BLaER1 (cell line): ENCODE results near the gene ATXN7L1.

Experiments used
- H3K27ac ChIP-seq: shearing (Covaris generic); formaldehyde crosslinking; 2 replicates; pipeline ENCODE4 v1.8.1; 2022
- H3K27me3 ChIP-seq: shearing (Covaris generic); formaldehyde crosslinking; 2 replicates; pipeline ENCODE4 v1.8.1; 2022
- H3K36me3 ChIP-seq: shearing (Covaris generic); formaldehyde crosslinking; 2 replicates; pipeline ENCODE4 v1.8.1; 2022
- H3K4me1 ChIP-seq: shearing (Covaris generic); formaldehyde crosslinking; 2 replicates; pipeline ENCODE4 v1.8.1; 2022
- H3K4me2 ChIP-seq: shearing (Covaris generic); formaldehyde crosslinking; 2 replicates; pipeline ENCODE4 v1.8.1; 2022
- H3K4me3 ChIP-seq: shearing (Covaris generic); formaldehyde crosslinking; 2 replicates; pipeline ENCODE4 v1.8.1; 2022
- H3K9ac ChIP-seq: shearing (Covaris generic); formaldehyde crosslinking; 2 replicates; pipeline ENCODE4 v1.8.1; 2022
- H3K9me3 ChIP-seq: shearing (Covaris generic); formaldehyde crosslinking; 2 replicates; pipeline ENCODE4 v1.8.1; 2022
- H4K20me1 ChIP-seq: shearing (Covaris generic); formaldehyde crosslinking; 2 replicates; pipeline ENCODE4 v1.8.1; 2022
- Cebpa-rat ChIP-seq: shearing (Covaris generic); IDR thresholded peaks from 2 replicates; pipeline ENCODE4 v1.8.1; 2022

Gene ATXN7L1

DNA sequence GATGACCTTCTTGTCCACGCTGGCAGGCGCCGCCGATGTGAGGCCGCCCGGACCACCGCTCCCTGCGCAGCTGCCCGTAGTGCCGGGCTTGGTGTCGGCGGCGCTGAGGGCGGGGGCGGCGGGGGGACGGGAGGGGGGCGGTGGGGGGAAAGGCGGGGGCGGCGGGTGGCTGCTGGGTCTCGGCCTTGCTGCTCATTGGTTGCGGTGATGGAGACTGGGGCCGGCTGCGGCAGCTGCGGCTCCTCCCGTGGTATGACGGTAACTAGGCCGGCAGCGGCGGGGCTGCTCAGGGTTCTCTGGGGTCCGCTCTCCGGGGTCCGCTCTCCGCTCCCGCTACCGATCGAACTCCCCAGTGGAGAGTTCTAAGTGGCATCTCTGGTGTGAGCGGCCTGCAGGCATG lies 293.3 kb downstream of the ATXN7L1 start:
- no peak overlapping the region for H3K4me2 ChIP-seq
- no peak overlapping the region for H3K4me3 ChIP-seq
- H3K27me3 ChIP-seq = no peaks in the 10 kb centered on the region
- H3K4me1 ChIP-seq = peaks cover 20% of the 10 kb centered on the region
- peaks cover 43% of the 10 kb centered on the region for H3K9me3 ChIP-seq
- H4K20me1 ChIP-seq = no peaks in the 10 kb centered on the region
- H3K27ac ChIP-seq = no peak overlapping the region
- no peaks in the 10 kb centered on the region for H3K36me3 ChIP-seq
- TF ChIP-seq Cebpa-rat = no peak
- H3K9ac ChIP-seq = no peak overlapping the region

DNA sequence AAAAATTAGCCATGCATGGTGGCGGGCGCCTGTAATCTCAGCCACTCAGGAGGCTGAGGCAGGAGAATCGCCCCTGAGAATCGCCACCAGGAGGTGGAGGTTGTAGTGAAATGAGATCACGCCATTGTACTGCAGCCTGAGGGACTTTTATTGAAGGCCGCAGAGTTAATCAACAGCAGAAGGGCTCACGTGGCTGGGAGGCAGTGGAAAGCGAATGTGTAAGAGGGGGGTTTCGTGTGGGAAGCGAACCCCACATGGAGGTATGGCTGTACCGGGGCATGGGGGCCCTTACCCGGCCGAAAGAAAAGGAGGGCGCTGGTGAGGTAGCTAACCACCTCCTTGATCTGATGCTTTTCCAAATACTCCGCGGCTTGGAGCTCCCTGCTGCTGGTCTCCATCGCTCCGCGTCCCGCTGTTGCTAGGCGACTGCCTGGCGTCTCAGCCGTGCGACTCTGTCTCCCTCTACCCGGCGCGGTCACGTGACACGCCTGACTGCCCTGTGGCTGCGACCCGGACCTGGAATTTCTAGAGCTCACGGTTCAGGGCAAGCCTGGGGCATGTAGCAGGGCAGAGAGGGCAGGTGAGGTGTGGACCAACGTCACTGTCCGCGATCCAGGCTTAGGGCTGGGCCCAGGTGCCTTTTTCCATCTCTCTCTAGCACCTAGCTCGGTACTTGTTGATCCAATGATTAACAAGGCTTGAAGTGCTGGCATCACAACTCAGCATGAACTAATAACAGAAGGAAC lies 295.2 kb downstream of the ATXN7L1 start, which contains the start of gene EFCAB10:
TSS of gene EFCAB10 (minus strand) at position 428 of the 746 bp plus-strand sequence. CDS start at position 398, 30 bp downstream.
- Histone ChIP-seq H3K9ac (no peak within 1 kb of the TSS), H3K4me1 (peaks cover 2% of the 10 kb centered on the region; the same call in 1 of the 2 replicates), H3K9me3 (peaks cover 43% of the 10 kb centered on the region), H3K27me3 (no peaks in the 10 kb centered on the region), H3K4me3 (no peak within 1 kb of the TSS), H3K4me2 (no peak within 1 kb of the TSS), H3K27ac (no peak within 1 kb of the TSS), H3K36me3 (no peaks in the 10 kb centered on the region), H4K20me1 (no peaks in the 10 kb centered on the region)
- TF ChIP-seq Cebpa-rat = no peak

DNA sequence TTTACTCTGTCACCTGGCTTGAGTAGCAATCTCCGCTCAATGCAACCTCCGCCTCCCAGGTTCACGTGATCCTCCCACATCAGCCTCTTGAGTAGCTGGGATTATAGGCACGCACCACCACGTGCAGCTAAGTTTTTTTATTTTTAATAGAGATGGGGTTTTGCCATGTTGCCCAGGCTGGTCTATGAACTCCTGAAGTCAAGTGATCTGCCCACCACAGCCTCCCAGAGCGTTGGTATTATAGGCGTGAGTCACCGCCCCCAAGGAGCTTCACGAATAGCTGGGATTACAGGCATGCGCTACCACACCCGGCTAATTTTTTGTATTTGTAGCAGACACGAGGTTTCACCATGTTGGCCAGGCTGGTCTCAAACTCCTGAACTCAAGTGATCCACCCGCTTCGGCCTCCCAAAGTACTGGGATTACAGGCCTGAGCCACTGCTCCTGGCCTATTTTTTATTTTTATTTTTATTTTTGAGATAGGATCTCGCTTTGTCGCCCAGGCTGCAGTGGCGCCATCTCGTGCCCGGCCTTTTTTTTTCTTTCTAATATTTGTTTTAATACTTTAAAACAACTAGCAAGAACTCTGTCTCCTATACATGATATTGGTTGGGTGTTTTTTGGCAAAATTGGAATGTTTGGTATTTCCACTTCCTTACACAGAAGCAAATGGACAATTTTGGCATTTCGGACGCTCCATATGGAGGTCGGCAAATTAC lies 296.2 kb downstream of the ATXN7L1 start:
- Histone ChIP-seq H3K4me3 (no peak overlapping the region), H3K4me2 (no peak overlapping the region), H4K20me1 (no peaks in the 10 kb centered on the region), H3K27me3 (no peaks in the 10 kb centered on the region), H3K9ac (no peak overlapping the region), H3K27ac (no peak overlapping the region), H3K36me3 (no peaks in the 10 kb centered on the region), H3K9me3 (peaks cover 42% of the 10 kb centered on the region), H3K4me1 (no peaks in the 10 kb centered on the region)
- no peak for TF ChIP-seq Cebpa-rat

- H3K4me3 ChIP-seq = no peak overlapping the region
- no peaks in the 10 kb centered on the region for H3K36me3 ChIP-seq
- peaks cover 30% of the 10 kb centered on the region for H3K9me3 ChIP-seq
- TF ChIP-seq Cebpa-rat = no peak
- no peak overlapping the region for H3K27ac ChIP-seq
- H4K20me1 ChIP-seq = no peaks in the 10 kb centered on the region
- H3K27me3 ChIP-seq = no peaks in the 10 kb centered on the region
- no peak overlapping the region for H3K4me2 ChIP-seq
- H3K9ac ChIP-seq = no peak overlapping the region
- no peaks in the 10 kb centered on the region for H3K4me1 ChIP-seq
Observed at GRCh38 chr7:105578496-105578895, 297.9 kb downstream of the ATXN7L1 start.

DNA sequence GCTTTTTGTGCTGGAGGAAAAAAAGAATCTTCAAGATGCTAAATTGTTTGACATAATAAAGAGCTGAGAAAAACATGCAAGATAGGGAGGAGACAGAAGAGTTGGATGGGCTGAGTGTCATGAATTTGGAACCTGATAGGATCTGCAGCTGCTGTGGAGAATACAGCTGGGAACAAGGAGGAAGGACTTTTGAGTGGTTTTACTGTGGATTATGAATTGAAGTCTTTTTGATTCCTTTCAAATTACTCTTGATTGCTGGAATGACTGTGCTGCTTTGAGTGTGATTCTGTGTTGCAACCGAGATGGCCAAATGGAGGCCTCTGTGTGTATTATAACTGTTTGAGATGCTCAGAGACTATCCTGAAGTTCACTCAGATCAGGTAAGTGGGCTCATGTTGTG lies 299.1 kb downstream of the ATXN7L1 start:
- H3K4me3 ChIP-seq = no peak overlapping the region
- 0 out of 2 replicates have a peak, but pooled peaks cover 4% of the 10 kb centered on the region for H3K36me3 ChIP-seq
- no peak for TF ChIP-seq Cebpa-rat
- no peaks in the 10 kb centered on the region for H3K27me3 ChIP-seq
- no peak overlapping the region for H3K9ac ChIP-seq
- H4K20me1 ChIP-seq = no peaks in the 10 kb centered on the region
- H3K4me2 ChIP-seq = no peak overlapping the region
- H3K27ac ChIP-seq = no peak overlapping the region
- peaks cover 18% of the 10 kb centered on the region for H3K9me3 ChIP-seq
- no peaks in the 10 kb centered on the region for H3K4me1 ChIP-seq

- no peak for TF ChIP-seq Cebpa-rat
- Histone ChIP-seq H3K9me3 (peaks cover 4% of the 10 kb centered on the region; the same call in 1 of the 2 replicates), H4K20me1 (no peaks in the 10 kb centered on the region), H3K4me2 (no peak overlapping the region), H3K4me3 (no peak overlapping the region), H3K36me3 (peaks cover 40% of the 10 kb centered on the region), H3K4me1 (no peaks in the 10 kb centered on the region), H3K27me3 (no peaks in the 10 kb centered on the region), H3K27ac (no peak overlapping the region), H3K9ac (no peak overlapping the region)
Observed at GRCh38 chr7:105571891-105572290, 304.5 kb downstream of the ATXN7L1 start.

DNA sequence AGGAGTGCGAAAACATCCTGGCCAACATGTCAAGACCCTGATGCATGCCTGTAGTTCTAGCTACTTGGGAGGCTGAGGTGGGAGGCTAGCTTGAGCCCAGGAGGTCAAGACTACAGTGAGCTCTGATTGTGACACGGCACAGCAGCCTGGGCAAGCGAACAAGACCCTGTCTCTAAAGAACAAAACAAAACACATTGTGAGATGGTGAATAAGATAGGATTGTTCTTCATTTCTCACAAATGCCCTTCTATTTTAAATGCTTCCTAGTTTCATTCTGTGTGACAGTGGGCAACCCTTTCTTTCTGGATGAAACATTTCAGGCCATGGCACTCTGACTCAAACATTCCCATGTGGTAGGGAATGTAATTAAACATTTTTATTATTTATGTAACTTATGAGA lies 308.6 kb downstream of the ATXN7L1 start:
- Histone ChIP-seq H3K9me3 (no peaks in the 10 kb centered on the region), H4K20me1 (no peaks in the 10 kb centered on the region), H3K9ac (no peak overlapping the region), H3K27me3 (no peaks in the 10 kb centered on the region), H3K4me1 (no peaks in the 10 kb centered on the region), H3K36me3 (peaks cover 77% of the 10 kb centered on the region), H3K4me2 (no peak overlapping the region), H3K4me3 (no peak overlapping the region), H3K27ac (no peak overlapping the region)
- TF ChIP-seq Cebpa-rat = no peak

GRCh38 chr7:105567024-105567423 lies 309.4 kb downstream of the ATXN7L1 start:
- Histone ChIP-seq H3K36me3 (peaks cover 80% of the 10 kb centered on the region), H3K9me3 (no peaks in the 10 kb centered on the region), H3K27me3 (no peaks in the 10 kb centered on the region), H3K4me2 (no peak overlapping the region), H3K4me1 (no peaks in the 10 kb centered on the region), H4K20me1 (no peaks in the 10 kb centered on the region), H3K27ac (no peak overlapping the region), H3K9ac (no peak overlapping the region), H3K4me3 (no peak overlapping the region)
- no peak for TF ChIP-seq Cebpa-rat

DNA sequence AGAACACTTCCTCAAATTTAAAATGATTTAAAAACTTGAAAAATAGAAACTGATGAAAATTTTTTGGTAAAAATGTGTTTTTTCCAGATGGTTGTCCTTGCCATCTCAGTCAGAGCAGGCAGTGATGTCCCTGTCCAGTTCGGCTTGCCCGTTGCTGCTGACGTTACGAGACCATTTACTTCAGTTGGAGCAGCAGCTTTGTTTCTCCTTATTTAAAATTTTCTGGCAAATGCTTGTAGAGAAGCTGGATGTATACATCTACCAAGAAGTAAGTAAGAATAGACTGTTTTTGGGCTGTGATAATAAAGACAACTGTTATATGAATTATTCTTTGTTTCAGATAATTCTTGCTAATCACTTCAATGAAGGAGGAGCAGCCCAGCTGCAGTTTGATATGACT lies 311.2 kb downstream of the ATXN7L1 start:
- Histone ChIP-seq H3K27ac (no peak overlapping the region), H3K27me3 (no peaks in the 10 kb centered on the region), H3K36me3 (peaks cover 89% of the 10 kb centered on the region)

GRCh38 chr7:105559926-105560325 lies 316.5 kb downstream of the ATXN7L1 start:
- Histone ChIP-seq H3K36me3 (peaks cover 84% of the 10 kb centered on the region), H3K4me2 (no peak overlapping the region), H3K4me3 (no peak overlapping the region), H3K27me3 (no peaks in the 10 kb centered on the region), H3K27ac (no peak overlapping the region), H3K9me3 (no peaks in the 10 kb centered on the region), H4K20me1 (no peaks in the 10 kb centered on the region), H3K4me1 (no peaks in the 10 kb centered on the region), H3K9ac (no peak overlapping the region)
- TF ChIP-seq Cebpa-rat = no peak

More for the DNA sequence above, 311.2 kb downstream of the ATXN7L1 start:
- no peaks in the 10 kb centered on the region for H4K20me1 ChIP-seq
- TF ChIP-seq Cebpa-rat = no peak
- no peak overlapping the region for H3K9ac ChIP-seq
- H3K4me2 ChIP-seq = no peak overlapping the region
- no peaks in the 10 kb centered on the region for H3K9me3 ChIP-seq
- H3K4me1 ChIP-seq = no peaks in the 10 kb centered on the region
- H3K4me3 ChIP-seq = no peak overlapping the region
